ENCODE measurements around the gene RFT1. TPM values are rescaled to one million over a fixed set of nuclear protein-coding genes. Genes with fewer than 3 reads are reported as not detected.

Gene RFT1
- total and polyA plus RNA-seq, 2 of the 13 experiments (the other 11 are each of a cell fraction or from before 2014, with no cell fraction given), result 23.2 to 37.0 TPM

DNA sequence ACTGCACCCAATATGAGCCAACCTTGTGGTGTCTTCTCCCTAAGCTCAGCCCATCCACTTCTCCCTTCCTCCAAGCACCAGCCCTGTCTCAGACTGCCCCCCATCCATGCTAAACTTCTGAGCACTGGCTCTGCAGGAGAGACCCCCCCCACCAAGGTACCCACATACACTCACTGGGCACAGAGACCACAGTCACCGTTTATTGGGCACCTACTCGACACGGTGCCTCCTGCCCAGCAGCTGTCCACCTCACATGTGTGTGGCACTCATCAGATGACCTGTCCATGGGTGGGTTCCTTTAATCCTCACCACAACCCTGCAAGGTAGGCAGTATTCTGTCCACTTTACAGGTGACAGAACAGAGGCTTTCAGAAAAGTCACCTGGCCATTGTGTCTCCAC lies 62.1 kb downstream of the RFT1 start:
- ATAC-seq (no peak), FAIRE-seq (no peak), DNase-seq (ENCODE audit: low spot score) (no peak)
- BruUV-seq (replicated peaks), result no TSS peak
- H3K36me3 ChIP-seq (replicated peaks in 1 of 2; ENCODE audit: control insufficient read depth in 1 of 2, insufficient read depth in 2 of 2, low read length in 2 of 2), result no peaks in the 10 kb centered on the region
- H3K4me2 ChIP-seq (ENCODE audit: low read depth, low read length), result no peak overlapping the region
- H3K4me1 ChIP-seq (ENCODE audit: insufficient read depth, low read length), result peaks cover 14% of the 10 kb centered on the region
- H3K9ac ChIP-seq (ENCODE audit: insufficient read depth, low read depth, low read length), result no peak overlapping the region
- H3K9me3 ChIP-seq (ENCODE audit: low read length), result no peaks in the 10 kb centered on the region
- H3K27me3 ChIP-seq (ENCODE audit: control insufficient read depth in 1 of 2, insufficient read depth in 2 of 2, low read length in 2 of 2), result peaks cover 2 to 3% of the 10 kb centered on the region in 2 experiments; a peak in 3 of 5 replicates
- H4K20me1 ChIP-seq (ENCODE audit: insufficient read depth, low read length), result no peaks in the 10 kb centered on the region
- CTCF ChIA-PET (ENCODE audit: low intra/inter-chr PET ratio, low total read pairs), result no interaction called here
- intact Hi-C loops (cut with micrococcal nuclease; ENCODE audit: unreplicated experiment), result no loop called here
- no peaks in the 10 kb centered on the region for H3K79me2 ChIP-seq (ENCODE audit: insufficient read depth, low read length)
- WGBS (ENCODE audit: low lambda C conversion rate), result 5% methylated on average over 3 of the region's 3 CpGs
- H2AFZ ChIP-seq (ENCODE audit: low read length), result no peak overlapping the region
- POLR2A ChIA-PET, result no interaction called here
- H3K27ac ChIP-seq (ENCODE audit: extremely low read length, insufficient read depth, low read length), result no peak overlapping the region
- in situ Hi-C loops (cut with HindIII; ENCODE audit: extremely low pct_ligation_motif_present, low pct_unique_long_range_greater_than_20kb), result no loop called here
- no peak overlapping the region for H3K4me3 ChIP-seq (replicated peaks in 1 of 3; ENCODE audit: insufficient read depth in 1 of 3, low read depth in 2 of 3, low read length in 3 of 3)
- no peak for TF ChIP-seq PBX2 (CRISPR knock-in tag; IDR thresholded peaks at IDR 0.05)
- TF ChIP-seq, protein P1, sequence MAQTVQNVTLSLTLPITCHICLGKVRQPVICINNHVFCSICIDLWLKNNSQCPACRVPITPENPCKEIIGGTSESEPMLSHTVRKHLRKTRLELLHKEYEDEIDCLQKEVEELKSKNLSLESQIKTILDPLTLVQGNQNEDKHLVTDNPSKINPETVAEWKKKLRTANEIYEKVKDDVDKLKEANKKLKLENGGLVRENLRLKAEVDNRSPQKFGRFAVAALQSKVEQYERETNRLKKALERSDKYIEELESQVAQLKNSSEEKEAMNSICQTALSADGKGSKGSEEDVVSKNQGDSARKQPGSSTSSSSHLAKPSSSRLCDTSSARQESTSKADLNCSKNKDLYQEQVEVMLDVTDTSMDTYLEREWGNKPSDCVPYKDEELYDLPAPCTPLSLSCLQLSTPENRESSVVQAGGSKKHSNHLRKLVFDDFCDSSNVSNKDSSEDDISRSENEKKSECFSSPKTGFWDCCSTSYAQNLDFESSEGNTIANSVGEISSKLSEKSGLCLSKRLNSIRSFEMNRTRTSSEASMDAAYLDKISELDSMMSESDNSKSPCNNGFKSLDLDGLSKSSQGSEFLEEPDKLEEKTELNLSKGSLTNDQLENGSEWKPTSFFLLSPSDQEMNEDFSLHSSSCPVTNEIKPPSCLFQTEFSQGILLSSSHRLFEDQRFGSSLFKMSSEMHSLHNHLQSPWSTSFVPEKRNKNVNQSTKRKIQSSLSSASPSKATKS (CRISPR knock-in tag; IDR thresholded peaks at IDR 0.05), result no peak
- no peak for TF ChIP-seq NRL (CRISPR knock-in tag; IDR thresholded peaks at IDR 0.05; ENCODE audit: borderline replicate concordance)
- TF ChIP-seq ZNF496 (CRISPR knock-in tag; IDR thresholded peaks at IDR 0.05; ENCODE audit: insufficient replicate concordance), result no peak
- TF ChIP-seq SRF (IDR thresholded peaks at IDR 0.05; ENCODE audit: low read depth, low read length), result no peak
- no peak for TF ChIP-seq IRF1 (CRISPR knock-in tag; IDR thresholded peaks at IDR 0.05; ENCODE audit: low read depth)
- TF ChIP-seq ATM (IDR thresholded peaks at IDR 0.05; ENCODE audit: borderline replicate concordance), result no peak
- no peak for TF ChIP-seq ARNTL (CRISPR knock-in tag; IDR thresholded peaks at IDR 0.05)
- no peak for TF ChIP-seq GABPA (IDR thresholded peaks at IDR 0.05; ENCODE audit: low read depth, low read length)
- TF ChIP-seq GABPA (CRISPR knock-in tag; IDR thresholded peaks at IDR 0.05; ENCODE audit: low read depth), result no peak
- TF ChIP-seq ZNF441 (CRISPR knock-in tag; IDR thresholded peaks at IDR 0.05; ENCODE audit: borderline replicate concordance), result no peak
- TF ChIP-seq HMGXB3 (CRISPR knock-in tag; IDR thresholded peaks at IDR 0.05; ENCODE audit: borderline replicate concordance), result no peak
- no peak for TF ChIP-seq SALL1 (CRISPR knock-in tag; IDR thresholded peaks at IDR 0.05)
- no peak for TF ChIP-seq ZNF788 (CRISPR knock-in tag; IDR thresholded peaks at IDR 0.05; ENCODE audit: borderline replicate concordance)
- TF ChIP-seq ZNF747 (CRISPR knock-in tag; IDR thresholded peaks at IDR 0.05; ENCODE audit: borderline replicate concordance), result no peak
- no peak for TF ChIP-seq ZNF713 (CRISPR knock-in tag; IDR thresholded peaks at IDR 0.05)
- no peak for TF ChIP-seq MIER2 (CRISPR knock-in tag; IDR thresholded peaks at IDR 0.05)
- TF ChIP-seq ELF1 (CRISPR knock-in tag; IDR thresholded peaks at IDR 0.05), result no peak
